HG03039 (cell line): ENCODE results near the gene RBM42.
A peak's percentile ranks its signal among the peaks of the same experiment; 100 is the strongest.
"Not testable (repeated sequence)": the region's sequence is repeated elsewhere in the genome, so short reads cannot be mapped to it uniquely, and the experiment has no call there.

Experiments used
- ATAC-seq: cut with Tn5 transposase; IDR thresholded peaks from one replicate; pipeline ENCODE4 v1.9.1; 2021; ENCODE audit warnings: mild to moderate bottlenecking, moderate library complexity; ENCODE audit not compliant: unreplicated experiment

The RBM42 gene

GRCh38 chr19:35628565-35629331, at the start of gene RBM42:
TSS of gene RBM42 (plus strand) at chr19:35629036. CDS start at chr19:35629154, 118 bp downstream.
- ATAC-seq, result peak; percentile 92

- ATAC-seq, result no peak
These were observed 46.1 kb upstream of the RBM42 start for GRCh38 chr19:35582760-35583159.

DNA sequence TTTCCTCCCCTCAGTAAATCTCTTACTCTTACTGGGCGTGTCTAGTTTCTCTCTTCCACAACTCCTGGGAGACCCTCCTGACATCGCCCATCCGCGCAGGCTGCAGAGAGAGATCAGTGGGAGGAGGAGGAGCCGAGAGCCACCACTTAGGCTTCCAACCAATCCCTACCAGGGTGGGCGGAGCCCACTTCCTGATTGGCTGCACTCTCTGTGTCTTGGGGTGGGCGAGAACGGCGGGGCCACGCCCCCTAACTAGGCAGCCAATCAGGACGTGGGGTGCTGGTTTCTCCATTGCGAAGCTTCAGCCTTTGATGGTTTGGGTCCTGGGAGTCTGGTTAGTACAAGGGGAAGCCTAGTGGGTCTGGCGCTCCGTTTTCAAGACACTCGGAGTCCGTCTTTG, 43.0 kb upstream of the RBM42 start, which contains the start of gene PMIS2:
Gene PMIS2 (plus strand): TSS at position 326 of the 400 bp plus-strand sequence. CDS start 87 bp downstream, outside the sequence.
- ATAC-seq, result no peak

DNA sequence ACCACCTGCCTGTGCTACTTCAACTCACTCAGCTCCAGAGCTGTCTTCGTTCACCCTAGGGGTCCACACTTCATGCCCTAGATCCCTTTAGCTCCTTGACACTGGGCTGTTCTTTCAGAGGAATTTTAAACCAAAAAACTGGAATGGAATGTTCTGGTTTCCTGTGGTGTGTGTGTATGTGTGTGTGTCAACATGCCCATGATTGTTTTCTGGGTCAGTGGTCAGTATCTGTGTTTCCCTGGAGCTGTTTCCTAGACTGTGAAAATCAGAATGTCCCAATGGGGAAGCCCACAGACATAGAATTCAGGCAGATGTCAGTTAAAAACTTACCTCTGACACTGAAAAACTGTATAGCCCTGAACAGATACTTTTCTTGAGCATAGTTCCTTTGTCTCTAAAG, 41.5 kb upstream of the RBM42 start:
- no peak for ATAC-seq

DNA sequence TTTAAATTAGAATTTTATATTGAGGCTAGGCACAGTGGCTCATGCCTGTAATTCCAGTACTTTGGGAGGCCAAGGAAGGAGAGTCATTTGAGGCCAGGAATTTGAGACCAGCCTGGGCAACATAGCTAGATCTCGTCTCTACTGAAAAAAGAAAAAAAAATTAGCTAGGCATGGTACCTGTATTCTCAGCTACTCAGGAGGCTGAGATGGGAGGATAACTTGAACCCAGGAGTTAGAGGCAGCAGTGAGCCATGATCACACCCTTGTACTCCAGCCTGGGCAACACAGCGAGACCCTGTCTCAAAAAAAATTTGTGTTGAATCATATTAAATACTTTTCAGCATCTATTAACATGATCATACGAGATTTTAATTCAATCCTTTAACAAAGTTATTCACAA, 38.0 kb upstream of the RBM42 start:
- ATAC-seq, result no peak

DNA sequence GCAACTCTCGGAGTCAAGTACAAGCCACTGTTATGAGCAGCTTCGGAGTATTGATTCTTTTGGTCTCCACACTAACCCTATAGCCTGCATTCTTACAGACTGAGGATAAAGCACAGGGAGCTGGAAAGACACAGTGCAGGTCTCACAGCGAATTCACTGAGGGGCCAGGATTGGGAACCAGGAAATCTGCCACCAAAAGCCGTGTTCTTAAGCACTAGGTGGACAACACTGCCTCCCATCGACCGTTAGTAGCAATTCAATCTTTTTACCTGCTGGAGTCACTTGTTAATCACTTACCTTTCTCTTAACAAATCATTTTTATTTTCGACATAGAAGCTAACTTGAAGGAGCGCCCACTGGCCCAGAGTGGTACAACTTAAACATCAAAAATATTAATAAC, 36.6 kb upstream of the RBM42 start:
- no peak for ATAC-seq

DNA sequence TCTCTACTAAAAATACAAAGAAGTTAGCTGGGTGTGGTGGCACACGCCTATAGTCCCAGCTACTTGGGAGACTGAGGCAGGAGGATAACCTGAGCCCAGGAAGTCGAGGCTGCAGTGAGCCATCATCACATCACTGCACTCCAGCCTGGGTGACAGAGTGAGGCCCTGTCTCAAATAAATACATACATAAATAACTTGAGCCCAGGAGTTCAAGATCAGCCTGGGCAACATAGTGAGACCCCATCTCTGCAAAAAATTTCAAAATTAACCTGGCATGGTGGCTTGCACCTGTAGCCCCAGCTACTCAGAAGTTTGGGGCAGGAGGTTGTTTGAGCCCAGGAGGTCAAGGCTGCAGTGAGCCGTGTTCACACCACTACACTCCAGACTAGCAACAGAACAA, 33.8 kb upstream of the RBM42 start:
- not testable (repeated sequence) for ATAC-seq

GRCh38 chr19:35595928-35596327, 32.9 kb upstream of the RBM42 start:
- ATAC-seq, result no peak

- ATAC-seq, result no peak
These were observed 32.4 kb upstream of the RBM42 start for GRCh38 chr19:35596366-35596999.

GRCh38 chr19:35601971-35602370, 26.9 kb upstream of the RBM42 start:
- ATAC-seq, result no peak

GRCh38 chr19:35604436-35604835, 24.4 kb upstream of the RBM42 start:
- ATAC-seq, result not testable (repeated sequence)

DNA sequence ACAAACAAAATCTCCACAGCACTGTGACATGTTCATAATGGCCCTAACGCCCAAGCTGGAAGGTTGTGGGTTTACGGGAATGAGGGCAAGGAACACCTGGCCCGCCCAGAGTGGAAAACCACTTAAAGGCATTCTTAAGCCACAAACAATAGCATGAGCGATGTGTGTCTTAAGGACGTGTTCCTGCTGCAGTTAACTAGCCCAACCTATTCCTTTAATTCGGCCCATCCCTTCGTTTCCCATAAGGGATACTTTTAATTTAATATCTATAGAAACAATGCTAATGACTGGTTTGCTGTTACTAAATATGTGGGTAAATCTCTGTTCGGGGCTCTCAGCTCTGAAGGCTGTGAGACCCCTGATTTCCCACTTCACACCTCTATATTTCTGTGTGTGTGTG, 21.7 kb upstream of the RBM42 start:
- not testable (repeated sequence) for ATAC-seq

DNA sequence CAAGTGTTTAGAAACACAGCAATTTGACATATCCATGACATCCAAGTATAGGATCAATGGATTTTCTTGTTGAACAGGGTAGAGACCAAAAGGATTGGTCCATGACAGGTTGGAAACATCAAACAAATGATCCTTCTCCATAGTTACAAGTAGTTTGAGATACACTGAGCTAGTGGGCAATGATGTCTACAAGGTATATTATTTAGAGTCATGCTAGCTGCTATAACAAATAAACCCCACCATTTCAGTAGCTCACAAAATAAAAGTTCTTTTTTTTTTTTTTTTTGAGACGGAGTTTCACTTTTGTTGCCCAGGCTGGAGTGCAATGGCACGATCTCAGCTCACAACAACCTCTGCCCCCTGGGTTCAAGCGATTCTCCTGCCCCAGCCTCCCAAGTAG, 21.2 kb upstream of the RBM42 start:
- ATAC-seq, result no peak

GRCh38 chr19:35608251-35608650, 20.6 kb upstream of the RBM42 start:
- ATAC-seq, result no peak

DNA sequence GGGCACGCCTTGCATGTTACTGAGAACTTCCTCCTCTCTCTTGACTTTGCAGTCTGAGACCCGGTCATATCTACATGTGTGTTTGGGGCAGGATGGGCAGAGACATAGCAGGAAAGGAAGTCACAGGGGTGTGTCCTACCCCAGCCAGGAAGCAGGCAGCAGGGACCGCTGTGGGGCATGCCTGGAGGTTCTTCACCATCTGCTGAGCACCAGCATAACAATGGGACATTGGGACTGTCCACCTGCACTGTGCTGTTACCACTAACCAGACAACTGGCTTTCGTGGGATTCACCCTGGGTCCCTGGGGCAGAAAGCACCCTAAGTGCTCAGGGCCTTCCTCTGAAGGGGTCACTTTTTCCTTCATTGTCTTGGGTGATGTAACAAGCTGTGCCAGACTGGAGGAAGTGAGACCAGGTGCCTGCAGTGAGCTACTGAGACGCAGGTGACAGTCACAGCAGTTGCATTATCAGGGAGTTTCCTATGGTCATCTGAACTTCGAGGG, 18.9 kb upstream of the RBM42 start:
- no peak for ATAC-seq

GRCh38 chr19:35612224-35612558, 16.6 kb upstream of the RBM42 start:
- ATAC-seq, result no peak

DNA sequence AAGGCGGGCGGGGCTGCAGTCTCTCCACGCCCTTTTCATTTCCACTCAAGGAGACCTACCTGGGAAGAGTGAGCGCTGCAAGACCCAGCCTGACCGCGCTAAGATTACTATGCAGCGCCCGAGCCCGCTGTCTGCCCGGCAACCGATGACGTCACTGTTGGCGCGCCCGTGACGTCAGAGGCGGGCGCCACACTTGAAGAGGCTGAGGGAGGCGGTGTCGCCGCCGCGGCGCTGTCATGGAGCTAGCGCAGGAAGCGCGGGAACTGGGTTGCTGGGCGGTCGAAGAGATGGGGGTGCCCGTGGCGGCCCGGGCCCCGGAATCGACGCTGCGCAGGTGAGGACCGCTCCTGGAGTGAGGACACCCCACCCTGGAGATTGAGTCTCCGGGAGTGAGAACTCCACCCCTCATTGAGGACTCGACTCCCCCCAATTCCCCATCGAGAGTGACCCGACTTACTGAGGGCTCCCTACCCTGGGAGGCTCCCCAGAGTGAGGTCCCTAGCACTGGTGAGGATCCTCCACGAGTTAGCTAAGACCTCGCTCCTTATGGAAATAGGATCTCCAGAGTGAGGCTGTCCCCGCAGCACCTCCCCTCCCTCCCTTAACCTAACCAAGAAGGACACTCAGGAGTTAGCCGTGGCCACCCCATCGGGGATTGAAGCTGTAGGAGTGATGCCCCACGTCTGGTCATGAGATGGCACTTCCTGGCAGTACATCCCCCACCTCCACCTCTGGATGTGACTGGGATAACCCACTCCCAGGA, 16.1 kb upstream of the RBM42 start, which contains the start of gene HAUS5:
Gene HAUS5 (plus strand): TSS at position 177 of the 763 bp plus-strand sequence. CDS start 60 bp downstream, at position 237.
- peak; percentile 58 for ATAC-seq

DNA sequence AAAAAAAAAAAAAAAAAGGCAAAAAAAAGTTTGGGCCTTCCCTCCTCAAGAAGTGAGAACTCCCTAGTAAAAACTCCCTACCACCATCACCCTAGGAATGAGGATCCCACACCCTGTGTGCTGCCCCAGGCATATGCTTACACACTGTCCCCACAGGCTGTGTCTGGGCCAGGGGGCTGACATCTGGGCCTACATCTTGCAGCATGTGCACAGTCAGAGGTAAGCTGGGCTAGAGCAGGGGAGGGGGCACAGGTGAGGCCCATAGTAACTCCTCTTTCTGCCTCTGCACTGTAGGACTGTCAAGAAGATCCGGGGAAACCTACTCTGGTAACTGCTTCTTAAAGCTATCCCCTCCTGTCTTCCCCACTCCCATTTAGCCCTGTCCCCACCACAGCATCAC, 15.3 kb upstream of the RBM42 start:
- ATAC-seq, result no peak

DNA sequence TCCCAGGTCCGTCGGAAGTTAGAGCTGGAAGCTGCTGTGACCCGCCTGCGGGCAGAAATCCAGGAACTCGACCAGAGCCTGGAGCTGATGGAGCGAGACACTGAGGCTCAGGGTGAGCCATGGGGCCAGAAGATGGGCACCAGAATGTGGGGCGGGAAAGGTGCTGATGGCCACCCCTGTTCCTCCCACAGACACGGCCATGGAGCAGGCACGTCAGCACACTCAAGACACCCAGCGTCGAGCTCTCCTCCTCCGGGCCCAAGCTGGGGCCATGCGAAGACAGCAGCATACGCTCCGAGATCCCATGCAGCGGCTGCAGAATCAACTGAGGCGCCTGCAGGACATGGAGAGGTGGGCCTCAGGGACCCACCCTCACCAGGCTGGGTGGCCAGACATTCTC, 13.8 kb upstream of the RBM42 start:
- ATAC-seq, result no peak

- ATAC-seq, result no peak
These were observed 10.0 kb upstream of the RBM42 start for GRCh38 chr19:35618857-35619256.

DNA sequence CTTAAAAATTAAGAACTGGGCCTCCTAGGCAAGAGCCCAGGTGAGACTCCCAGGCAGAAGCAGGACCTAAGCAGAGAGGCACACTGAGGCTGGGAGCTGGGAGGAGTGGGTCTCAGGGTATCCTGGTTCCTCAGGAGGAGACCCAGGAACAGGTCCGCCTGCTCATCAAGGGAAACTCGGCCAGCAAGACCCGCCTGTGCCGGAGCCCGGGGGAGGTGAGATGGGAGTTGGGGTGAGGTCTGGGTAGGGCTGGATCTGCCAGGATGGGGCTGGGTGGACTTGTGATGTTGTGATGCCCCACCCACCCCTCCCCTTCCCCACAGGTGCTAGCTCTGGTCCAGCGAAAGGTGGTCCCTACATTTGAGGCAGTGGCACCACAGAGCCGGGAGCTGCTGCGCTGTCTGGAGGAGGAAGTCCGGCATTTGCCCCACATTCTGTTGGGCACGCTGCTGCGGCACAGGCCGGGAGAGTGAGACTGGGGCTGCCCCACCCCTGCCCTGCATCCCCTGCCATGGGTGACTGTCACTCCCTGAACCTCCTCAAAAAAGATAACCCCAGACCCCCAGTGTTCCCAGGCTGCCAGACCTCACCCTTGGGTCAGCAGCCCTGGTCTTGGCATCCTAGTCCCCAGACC, 9.4 kb upstream of the RBM42 start:
- ATAC-seq, result no peak
